Esophagus squamous epithelium (tissue), 4 donors: ENCODE data around the gene CCZ1B.
"Not testable (repeated sequence)": the region's sequence is repeated elsewhere in the genome, so short reads cannot be mapped to it uniquely, and the experiment has no call there.

ENCODE experiments used
- POLR2A ChIP-seq, 4 donors: fragments of 450-650 bp; IDR thresholded peaks; one replicate each; pipeline ENCODE4 v1.6.1; 2017; ENCODE audit warnings: antibody characterized with exemption in 4 of 4, mild to moderate bottlenecking in 4 of 4, moderate library complexity in 3 of 4
- TF ChIP-seq, protein P1 (sequence below), 6 experiments: fragments of 450-650 bp in 4 of 6; fragments of 200-600 bp in 2 of 6; sonication (generic) in 2 of 6; IDR thresholded peaks; one replicate each; pipeline ENCODE4 v1.5.1; 2016 to 2019; ENCODE audit warnings: antibody characterized with exemption in 6 of 6, mild to moderate bottlenecking in 4 of 6, moderate library complexity in 4 of 6

DNA sequence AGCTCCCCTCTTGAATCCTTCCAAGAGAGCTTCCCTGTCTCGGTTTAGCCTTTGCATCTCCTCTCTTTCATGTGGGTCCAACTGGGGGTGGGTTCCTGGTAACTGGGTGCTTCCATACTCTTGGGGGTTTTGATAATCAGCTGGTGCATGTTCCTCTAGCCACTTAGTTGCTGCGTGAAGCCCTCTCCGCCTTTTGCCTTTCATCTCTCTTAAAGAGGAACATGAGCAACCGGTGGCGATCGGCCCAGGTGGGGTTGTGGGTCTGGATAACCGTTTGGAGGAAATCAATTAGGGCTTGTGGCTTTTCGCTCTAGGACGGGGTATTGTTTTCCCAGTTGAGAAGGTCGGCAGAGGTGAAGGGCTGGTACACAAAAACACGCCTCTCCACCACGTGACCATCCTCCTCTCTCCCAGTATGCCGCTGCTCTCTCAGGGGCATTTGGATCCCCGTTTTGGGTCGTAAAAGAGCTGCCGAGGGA, 19.9 kb upstream of the CCZ1B start:
- TF ChIP-seq, protein P1, sequence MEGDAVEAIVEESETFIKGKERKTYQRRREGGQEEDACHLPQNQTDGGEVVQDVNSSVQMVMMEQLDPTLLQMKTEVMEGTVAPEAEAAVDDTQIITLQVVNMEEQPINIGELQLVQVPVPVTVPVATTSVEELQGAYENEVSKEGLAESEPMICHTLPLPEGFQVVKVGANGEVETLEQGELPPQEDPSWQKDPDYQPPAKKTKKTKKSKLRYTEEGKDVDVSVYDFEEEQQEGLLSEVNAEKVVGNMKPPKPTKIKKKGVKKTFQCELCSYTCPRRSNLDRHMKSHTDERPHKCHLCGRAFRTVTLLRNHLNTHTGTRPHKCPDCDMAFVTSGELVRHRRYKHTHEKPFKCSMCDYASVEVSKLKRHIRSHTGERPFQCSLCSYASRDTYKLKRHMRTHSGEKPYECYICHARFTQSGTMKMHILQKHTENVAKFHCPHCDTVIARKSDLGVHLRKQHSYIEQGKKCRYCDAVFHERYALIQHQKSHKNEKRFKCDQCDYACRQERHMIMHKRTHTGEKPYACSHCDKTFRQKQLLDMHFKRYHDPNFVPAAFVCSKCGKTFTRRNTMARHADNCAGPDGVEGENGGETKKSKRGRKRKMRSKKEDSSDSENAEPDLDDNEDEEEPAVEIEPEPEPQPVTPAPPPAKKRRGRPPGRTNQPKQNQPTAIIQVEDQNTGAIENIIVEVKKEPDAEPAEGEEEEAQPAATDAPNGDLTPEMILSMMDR (IDR thresholded peaks at IDR 0.05), result not testable (repeated sequence)
- TF ChIP-seq POLR2A (IDR thresholded peaks at IDR 0.05), result not testable (repeated sequence)
